Cardiac atrium fibroblast (primary cell): ENCODE measurements around the gene HSF5. TPM values are rescaled to one million over a fixed set of nuclear protein-coding genes. Genes with fewer than 3 reads are reported as not detected.

Experiments used
- total RNA-seq: library from RNA; depleted of rRNA; stranded (reverse); fragments of >200 nt; gene quantifications from 2 replicates; pipeline ENCODE4 v1.2.3, GENCODE V29; 2015

Gene HSF5, protein sequence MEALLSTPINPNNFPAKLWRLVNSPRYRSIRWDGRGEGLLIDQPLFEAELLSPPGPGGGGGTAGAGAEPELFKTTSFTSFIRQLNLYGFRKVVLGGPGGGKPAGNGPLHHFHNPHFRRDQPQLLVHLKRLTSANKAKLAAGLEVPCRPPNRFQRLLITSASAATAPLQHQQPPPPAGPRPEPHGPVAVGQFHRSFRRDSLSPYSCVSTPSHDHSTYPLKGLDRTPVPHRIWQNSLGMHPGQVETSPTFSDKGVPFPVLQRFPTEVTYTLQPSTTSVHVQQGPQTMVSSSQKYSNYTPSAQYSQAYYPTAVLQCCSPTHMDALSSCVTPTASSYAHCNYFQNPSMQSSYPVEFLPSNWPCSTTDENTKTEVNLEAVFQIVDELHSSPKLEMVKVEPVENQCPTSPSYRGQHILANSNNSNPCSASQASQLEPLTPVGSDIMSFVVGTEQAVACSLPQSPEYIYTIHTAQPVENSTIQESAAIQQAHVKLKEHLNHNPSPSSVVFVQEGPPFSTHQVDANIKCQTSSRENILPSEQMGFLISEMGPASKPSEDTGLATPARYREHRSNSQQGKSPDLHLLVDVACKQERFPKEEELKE
- not detected in 2 replicates for total RNA-seq

DNA sequence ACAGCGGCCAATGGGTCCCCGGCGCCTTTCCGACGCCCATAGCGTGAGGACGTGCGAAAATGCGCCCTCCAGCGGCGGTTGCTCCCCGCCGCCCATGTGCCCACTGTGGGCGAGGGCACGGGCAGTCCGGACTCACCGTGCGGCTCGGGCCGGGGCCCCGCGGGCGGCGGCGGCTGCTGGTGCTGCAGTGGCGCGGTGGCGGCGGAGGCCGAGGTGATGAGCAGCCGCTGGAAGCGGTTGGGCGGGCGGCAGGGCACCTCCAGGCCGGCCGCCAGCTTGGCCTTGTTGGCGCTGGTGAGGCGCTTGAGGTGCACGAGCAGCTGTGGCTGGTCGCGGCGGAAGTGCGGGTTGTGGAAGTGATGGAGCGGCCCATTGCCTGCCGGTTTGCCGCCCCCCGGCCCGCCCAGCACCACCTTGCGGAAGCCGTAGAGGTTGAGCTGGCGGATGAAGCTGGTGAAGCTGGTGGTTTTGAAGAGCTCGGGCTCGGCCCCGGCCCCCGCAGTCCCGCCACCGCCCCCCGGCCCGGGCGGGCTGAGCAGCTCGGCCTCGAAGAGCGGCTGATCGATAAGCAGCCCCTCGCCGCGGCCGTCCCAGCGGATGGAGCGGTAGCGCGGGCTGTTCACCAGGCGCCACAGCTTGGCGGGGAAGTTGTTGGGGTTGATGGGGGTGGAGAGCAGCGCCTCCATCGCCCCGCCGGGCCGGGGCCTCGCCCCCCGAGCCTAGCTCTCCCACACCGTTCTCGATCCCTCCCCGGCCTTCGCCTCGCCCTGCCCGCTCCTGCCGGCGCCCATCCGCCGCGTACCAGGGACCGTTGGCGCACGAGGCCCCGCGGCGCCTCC, at the start of gene HSF5:
TSS of gene HSF5 (minus strand) at position 820 of the 839 bp plus-strand sequence. CDS start at position 686, 134 bp downstream.

DNA sequence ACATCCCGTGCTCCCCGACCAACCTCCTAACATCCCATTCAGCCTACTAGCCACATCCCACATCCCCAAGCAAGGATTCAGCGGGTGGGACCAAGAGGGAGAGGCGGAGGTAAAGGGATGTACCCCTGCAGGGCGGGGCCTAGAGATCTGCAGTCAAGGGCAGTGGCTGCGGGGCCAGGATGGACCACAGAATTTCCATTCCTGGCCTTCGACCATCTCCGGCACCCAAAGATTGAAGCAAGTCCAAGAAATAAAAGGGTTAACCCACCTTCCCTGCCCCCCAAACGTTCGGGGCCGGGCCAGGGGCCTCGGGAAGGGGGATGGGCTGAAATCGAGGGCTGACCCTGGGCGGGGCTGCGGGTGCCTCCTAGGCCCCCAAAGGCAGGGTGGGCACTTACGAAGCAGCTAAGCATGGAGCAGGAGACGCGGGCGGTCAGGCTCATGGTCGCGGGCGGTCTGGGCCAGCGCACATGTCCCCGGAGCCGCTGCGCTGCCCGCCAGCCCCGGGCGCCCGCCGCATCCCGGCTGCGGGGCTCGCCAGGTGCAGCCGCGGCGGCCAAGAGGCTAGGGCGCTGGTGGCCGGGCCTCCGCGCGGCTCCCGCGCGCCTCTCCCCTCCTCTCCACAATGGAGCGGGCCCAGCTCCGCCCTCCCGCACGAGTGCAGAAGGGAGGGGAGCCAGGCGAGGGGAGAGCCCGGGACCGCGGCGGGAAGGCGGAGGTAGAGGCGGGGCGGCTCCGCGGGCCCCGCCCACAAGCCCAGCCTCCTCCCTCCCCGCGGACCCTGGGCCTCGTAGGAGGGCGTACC, 26.0 kb upstream of the HSF5 start, which contains the start of gene MTMR4:
TSS of gene MTMR4 (minus strand) at position 674 of the 805 bp plus-strand sequence. CDS start at position 443, 231 bp downstream.

DNA sequence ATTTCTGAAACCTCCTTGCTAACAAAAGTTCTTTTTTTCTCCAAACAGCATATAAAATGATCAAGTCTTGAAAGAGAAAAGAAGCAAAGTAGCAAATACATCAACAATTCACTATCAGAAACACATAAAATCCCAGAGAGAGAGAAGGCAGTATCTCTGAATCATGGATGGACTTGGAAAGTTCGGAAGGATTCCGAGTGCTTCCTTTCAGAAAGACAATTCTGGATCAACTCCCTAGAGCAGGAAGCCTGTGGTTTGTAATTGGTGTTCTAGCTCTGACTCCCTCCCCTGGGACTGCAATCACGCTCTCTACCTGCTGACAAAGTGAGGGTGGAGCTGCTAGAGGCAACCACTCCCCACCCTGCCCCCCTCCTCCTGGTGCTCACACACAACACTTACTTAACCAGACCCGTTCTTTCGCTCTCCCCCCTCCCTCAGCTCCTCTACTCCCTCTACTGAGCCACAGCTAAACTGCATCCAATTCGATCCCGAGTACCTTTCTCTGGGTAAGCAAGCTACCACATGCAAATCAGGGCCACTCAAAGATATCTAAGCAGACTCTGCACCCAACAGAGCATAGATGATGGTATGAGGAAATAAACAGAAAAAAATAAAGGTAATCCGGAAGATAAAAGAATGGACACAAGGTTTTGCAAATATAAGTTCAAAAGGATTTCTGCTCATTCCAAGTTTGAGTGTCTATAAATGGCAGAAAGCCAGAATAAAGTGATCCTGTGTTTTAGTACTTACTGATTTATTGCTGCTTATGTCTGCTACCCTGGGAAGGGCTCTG, 70.7 kb downstream of the HSF5 start, which contains the start of gene RNF43:
TSS of gene RNF43 (minus strand) at position 235 of the 793 bp plus-strand sequence. CDS start 1,957 bp downstream, outside the sequence.

Other genes starting within 250 kb of the HSF5 start
- not detected in 2 replicates for gene LPO, start 249.8 kb downstream of the HSF5 start, total RNA-seq
- gene MPO, start 207.5 kb downstream of the HSF5 start, total RNA-seq = not detected in 2 replicates
- gene TSPOAP1, start 159.6 kb downstream of the HSF5 start, total RNA-seq = 0.32 TPM in 1 of 2 replicates, not detected in the other
- gene SUPT4H1, start 136.2 kb downstream of the HSF5 start, total RNA-seq = 30.5 and 40.5 TPM in 2 replicates
- gene RNF43, start 70.9 kb downstream of the HSF5 start, total RNA-seq = 0.32 TPM in 1 of 2 replicates, not detected in the other
- 17.9 and 20.3 TPM in 2 replicates for gene MTMR4, start 26.2 kb upstream of the HSF5 start, total RNA-seq
- gene TEX14, start 203.6 kb upstream of the HSF5 start, total RNA-seq = not detected in 2 replicates
- gene RAD51C, start 204.2 kb upstream of the HSF5 start, total RNA-seq = 11.4 and 32.9 TPM in 2 replicates